Measurements from ENCODE around the gene PDZD2. TPM values are rescaled to one million over a fixed set of nuclear protein-coding genes. Genes with fewer than 3 reads are reported as not detected.
"Not testable (repeated sequence)": the region's sequence is repeated elsewhere in the genome, so short reads cannot be mapped to it uniquely, and the experiment has no call there.

Gene PDZD2
- total RNA-seq, 1 donor from 2014 or later, result 7.8 TPM

GRCh38 chr5:31691408-31691807 lies 52.5 kb downstream of the PDZD2 start:
- not testable (repeated sequence) for DNase-seq (ENCODE audit: low spot score)

DNA sequence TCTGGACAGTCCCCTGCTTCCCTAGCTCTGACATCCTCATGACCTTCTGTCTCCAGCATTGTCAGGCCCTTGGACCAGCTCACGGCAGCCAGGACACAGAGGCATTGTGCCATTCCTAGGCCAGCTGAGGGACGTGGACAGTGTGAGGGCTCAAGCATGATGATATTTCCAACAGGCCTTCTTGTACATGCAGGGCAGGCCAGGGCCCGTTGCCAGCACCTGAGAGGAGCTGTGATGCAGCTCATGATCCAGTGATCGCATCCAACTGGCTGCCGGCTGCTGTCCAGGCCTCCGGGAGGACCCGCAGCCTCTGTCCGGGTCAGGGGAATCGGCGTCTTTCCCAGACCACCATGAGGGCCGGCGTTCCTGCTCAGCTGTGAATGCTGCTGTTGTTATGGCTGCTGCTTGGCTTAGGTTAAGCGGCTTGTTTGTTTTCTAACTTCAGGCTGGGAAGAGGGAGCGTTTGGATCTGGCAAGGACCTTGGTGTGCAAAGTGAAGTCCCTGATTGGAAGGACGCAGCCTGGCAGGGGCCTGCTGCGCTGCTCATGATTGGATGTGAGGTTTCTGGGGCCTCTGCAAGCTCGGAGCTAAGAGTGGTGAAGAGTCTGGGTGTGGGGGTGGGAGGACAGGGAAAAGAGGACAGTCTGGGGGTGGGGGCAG lies 53.8 kb downstream of the PDZD2 start:
- no peak for DNase-seq (ENCODE audit: low spot score)

- DNase-seq (ENCODE audit: low spot score), result no peak
These were observed 59.7 kb downstream of the PDZD2 start for GRCh38 chr5:31698673-31699072.

DNA sequence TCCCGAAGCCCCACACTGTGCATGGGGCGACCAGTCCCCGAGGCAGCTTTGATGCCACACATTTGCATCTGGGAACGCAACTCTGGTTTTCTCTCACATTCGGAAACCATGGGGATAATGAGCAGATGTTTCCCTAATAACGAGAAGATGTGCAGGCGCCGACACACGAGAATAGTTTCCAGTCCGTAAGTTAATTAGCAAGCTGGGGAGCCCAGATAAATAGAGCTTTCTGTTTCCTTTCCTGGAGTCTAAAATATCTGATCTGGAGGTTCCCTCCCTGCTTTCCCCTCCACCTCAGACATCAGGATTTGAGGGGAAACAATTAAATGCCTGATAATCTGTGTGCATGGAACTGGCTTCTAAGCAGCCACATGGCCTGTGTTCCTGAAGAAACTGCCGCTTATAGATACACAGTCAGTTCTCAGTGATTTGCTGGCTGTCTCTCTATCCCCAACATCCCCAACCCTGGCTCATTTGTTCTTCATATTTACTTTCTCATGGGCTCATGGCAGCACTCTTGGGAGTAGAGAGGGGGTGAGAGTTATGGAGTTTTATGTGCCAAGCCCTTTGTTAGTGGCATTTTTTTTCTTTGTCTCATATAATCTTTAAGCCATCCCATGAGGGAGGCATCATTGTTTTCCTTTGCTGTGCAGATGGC lies 62.8 kb downstream of the PDZD2 start:
- no peak for DNase-seq (ENCODE audit: low spot score)

DNA sequence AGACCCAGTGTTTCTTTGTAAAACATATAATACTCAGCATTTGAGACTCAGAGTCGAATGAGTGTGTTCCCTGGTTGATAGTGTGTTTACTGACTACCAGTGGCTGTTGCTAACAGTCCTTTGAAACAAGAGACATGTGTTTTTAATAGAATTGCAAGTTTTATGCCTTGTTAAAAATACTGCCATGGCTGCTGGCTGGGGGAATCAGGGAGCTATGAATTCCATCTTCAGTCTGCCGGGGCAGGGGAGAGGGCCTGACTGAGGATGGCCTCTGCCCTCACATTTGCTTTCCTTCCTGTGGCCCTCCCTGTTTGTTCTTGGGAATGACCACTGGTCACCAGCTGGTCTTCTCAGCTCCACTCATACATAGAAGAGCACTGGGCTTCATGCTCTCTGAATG lies 63.8 kb downstream of the PDZD2 start:
- no peak for DNase-seq (ENCODE audit: low spot score)

- no peak for DNase-seq (ENCODE audit: low spot score)
These were observed 64.8 kb downstream of the PDZD2 start for GRCh38 chr5:31703757-31704156.

GRCh38 chr5:31706186-31706585 lies 67.3 kb downstream of the PDZD2 start:
- DNase-seq (ENCODE audit: low spot score), result peak; percentile 45

GRCh38 chr5:31707329-31707728 lies 68.4 kb downstream of the PDZD2 start:
- DNase-seq (ENCODE audit: low spot score), result no peak

DNA sequence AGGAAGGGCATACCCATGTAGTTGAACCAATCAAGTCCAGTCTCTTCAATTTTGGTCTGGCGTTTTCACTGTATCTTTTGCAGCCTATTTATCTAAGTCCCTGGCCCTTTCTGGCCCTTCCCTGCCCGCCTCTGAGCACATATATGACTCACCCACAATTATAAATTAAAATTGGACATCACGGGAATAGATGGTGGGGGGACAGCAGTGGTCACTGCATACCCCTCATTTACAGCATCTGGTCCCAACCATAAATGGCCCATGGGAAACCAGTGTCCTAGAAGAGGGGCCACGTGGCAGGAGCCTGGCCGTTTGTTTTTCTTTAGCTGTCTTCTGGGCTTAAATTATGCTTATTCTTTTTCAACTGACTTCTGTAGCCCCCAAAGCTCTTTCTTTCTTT lies 69.2 kb downstream of the PDZD2 start:
- DNase-seq (ENCODE audit: low spot score), result no peak

DNA sequence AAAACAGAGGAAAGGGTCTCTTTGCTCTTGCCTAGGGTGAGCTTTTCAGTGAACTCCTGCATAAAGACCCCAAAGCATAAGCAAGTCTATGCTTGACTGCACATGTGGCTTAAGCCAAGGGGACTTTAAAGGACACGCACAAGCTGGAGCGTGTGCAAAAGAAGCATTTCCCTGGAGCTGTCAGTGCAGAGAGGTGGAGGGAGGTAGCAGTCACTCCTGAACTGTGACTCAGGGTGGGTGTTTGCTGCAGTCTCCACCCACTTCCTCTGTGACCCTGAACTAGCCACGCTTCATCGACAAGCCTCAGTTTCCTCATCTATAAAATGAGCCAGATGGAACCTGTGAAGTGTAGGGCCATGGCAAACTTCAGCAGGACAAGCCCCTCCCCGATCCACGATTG lies 72.4 kb downstream of the PDZD2 start:
- DNase-seq (ENCODE audit: low spot score), result no peak

- no peak for DNase-seq (ENCODE audit: low spot score)
These were observed 73.1 kb downstream of the PDZD2 start for GRCh38 chr5:31711935-31712592.

DNA sequence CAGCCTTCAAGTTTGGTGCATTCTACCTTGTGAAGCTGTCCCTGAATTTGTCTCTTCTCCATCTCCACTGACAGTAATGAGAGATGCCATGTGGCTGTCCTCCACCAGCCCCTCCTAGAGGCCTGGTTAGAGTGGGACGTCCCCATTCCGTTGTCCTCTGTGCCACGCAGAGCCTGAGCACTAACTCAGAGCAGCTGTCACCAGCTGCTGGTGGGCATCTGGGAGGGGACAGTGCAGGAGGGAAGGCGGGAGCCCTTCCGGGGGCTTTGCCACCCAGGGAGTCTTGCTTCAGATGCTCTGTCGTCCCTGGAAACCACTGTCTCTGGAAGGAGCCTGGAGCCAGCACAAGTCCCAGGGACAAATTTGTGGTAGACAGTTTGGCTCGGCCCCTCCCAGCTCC lies 78.6 kb downstream of the PDZD2 start:
- DNase-seq (ENCODE audit: low spot score), result no peak

DNA sequence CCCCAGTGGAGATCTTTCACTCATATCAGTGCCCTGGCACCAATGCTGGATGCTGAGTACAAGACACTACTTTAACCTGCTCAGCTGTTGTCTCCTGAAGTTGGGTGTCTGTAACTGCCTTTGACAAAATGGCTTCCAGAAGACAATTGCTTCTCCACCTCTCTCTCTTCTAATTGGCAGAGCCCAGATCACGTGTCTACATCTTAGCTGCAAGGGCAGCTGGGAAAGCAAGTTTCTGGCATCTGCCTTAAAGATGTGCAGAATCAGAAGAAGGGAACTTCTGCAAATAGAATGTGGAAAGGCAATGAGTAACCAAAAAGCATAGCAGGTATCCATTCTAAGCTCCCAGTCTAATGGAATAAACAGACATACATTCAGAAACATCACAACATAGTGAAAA lies 81.1 kb downstream of the PDZD2 start:
- DNase-seq (ENCODE audit: low spot score), result no peak

- no peak for DNase-seq (ENCODE audit: low spot score)
These were observed 81.9 kb downstream of the PDZD2 start for GRCh38 chr5:31720811-31721345.

DNA sequence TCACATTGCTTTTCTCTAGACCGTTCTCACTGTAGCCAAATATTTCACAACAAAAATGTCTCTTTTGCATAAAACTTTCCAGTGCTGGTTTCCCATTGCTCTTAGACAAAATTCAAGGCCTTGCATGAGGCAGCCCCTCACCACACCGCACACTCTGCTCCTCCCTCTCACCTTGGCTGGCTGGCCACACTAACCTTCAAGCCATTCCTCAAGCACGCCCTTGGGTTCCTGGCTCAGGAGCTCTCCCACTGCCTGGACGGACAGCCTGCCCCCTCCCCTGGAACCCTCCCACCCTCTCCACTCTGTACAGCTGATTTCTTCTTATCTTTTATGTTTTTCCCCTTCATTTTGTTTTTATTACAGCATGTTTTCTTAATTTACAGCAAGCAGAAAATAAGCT lies 83.2 kb downstream of the PDZD2 start:
- no peak for DNase-seq (ENCODE audit: low spot score)

DNA sequence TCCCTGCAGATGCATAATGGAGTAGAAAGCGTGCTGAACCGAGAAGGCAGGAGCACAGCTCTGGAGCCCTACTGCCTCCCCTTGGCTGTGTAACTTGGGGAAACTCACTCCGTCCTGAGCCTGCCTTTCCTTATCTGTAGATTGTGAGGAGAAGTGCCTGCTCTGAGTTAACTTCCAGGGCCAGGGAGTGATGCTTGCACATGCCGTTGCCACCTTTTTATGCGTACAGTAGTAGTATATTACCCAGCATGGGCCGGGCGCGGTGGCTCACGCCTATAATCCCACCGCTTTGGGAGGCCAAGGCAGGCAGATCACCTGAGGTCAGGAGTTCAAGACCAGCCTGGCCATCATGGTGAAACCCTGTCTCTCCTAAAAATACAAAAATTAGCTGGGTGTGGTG lies 87.1 kb downstream of the PDZD2 start:
- no peak for DNase-seq (ENCODE audit: low spot score)

GRCh38 chr5:31726952-31727351 lies 88.0 kb downstream of the PDZD2 start:
- no peak for DNase-seq (ENCODE audit: low spot score)

DNA sequence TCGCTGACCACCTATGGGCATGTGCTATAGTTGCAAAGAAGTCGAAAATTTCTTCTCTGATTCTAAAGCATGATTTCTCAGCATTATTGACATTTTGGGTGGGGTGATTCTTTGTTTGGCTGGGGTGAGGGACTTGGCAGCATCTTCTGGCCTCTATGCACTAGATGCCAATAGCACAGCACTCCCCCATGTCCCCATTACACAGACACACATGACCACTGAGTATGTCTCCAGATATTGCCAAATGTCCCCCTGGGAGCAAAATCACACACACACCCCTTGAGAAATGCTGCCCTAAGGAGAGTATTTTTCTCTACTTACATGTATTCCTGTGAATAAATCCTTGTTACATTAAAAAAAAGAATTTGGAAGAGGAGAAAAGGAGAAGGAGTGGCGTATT lies 89.1 kb downstream of the PDZD2 start:
- no peak for DNase-seq (ENCODE audit: low spot score)

- DNase-seq (ENCODE audit: low spot score), result not testable (repeated sequence)
These were observed 89.9 kb downstream of the PDZD2 start for GRCh38 chr5:31728806-31729205.

DNA sequence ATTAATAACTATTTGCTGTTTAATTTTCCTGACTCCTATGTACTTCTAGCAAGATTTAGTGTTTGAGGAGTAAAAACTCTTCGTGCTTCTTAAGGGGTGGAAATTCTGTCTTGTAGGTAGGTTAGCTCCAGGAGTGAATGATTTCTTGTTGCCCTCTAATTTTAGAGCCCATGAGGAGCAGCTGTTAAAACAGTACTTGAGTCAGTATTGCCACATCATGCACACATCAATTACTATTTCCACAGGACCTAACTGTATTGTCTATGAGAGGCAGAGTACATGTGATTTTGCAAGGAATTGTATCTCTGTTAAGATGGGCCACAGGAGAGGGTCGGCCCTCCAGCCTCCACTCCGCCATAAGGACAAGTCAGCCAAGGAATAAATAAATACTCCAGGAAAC lies 91.2 kb downstream of the PDZD2 start:
- no peak for DNase-seq (ENCODE audit: low spot score)

GRCh38 chr5:31731016-31731415 lies 92.1 kb downstream of the PDZD2 start:
- no peak for DNase-seq (ENCODE audit: low spot score)

GRCh38 chr5:31731710-31732301 lies 92.9 kb downstream of the PDZD2 start:
- no peak for DNase-seq (ENCODE audit: low spot score)

DNA sequence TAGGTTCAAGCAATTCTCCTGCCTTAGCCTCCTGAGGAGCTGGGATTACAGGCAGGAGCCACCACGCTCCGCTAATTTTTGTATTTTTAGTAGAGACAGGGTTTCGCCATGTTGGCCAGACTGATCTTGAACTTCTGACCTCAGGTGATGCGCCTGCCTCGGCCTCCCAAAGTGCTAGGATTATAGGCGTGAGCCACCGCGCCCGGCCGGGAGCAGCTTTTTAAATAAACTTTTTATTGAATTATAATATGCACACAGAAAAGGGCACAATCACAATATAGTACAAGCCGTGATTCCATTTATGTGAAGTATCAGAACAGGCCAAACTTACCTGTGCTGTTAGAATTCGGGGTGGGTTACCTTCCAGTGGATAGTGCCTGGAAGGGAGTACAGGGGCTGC lies 93.9 kb downstream of the PDZD2 start:
- not testable (repeated sequence) for DNase-seq (ENCODE audit: low spot score)

All from ureter (tissue), 1 donor.